ENCODE results near the gene ARHGAP24. TPM values are rescaled to one million over a fixed set of nuclear protein-coding genes. Genes with fewer than 3 reads are reported as not detected.

Gene ARHGAP24
- total RNA-seq, 3 donors from 2014 or later, result 20.6 to 60.2 (median 37.2) TPM

GRCh38 chr4:85548116-85548515 is 73.2 kb downstream of the ARHGAP24 start:
- no peak overlapping the region for H3K4me3 ChIP-seq
- no peaks in the 10 kb centered on the region for H3K4me1 ChIP-seq
- intact Hi-C loops (cut with DNase I; ENCODE audit: low total_unique reads), result no loop called here
- no peak for TF ChIP-seq CTCF (IDR thresholded peaks at IDR 0.05)
- TF ChIP-seq POLR2A (IDR thresholded peaks at IDR 0.05), result no peak
- no peak for TF ChIP-seq POLR2AphosphoS5 (IDR thresholded peaks at IDR 0.05)
- H3K9me3 ChIP-seq, result peaks cover 0 to 6% of the 10 kb centered on the region in 2 donors
- no peaks in the 10 kb centered on the region for H3K27me3 ChIP-seq
- no peaks in the 10 kb centered on the region for H3K36me3 ChIP-seq
- H3K27ac ChIP-seq, result no peak overlapping the region
- DNase-seq (ENCODE audit: low spot score in 2 of 2), result no peak

- TF ChIP-seq CTCF (IDR thresholded peaks at IDR 0.05), result no peak
- no peak for TF ChIP-seq POLR2A (IDR thresholded peaks at IDR 0.05)
- no peak for TF ChIP-seq POLR2AphosphoS5 (IDR thresholded peaks at IDR 0.05)
- H3K9me3 ChIP-seq, result peaks cover 0 to 10% of the 10 kb centered on the region in 2 donors
- no peaks in the 10 kb centered on the region for H3K27me3 ChIP-seq
- no peaks in the 10 kb centered on the region for H3K36me3 ChIP-seq
- no peak for DNase-seq (ENCODE audit: low spot score in 2 of 2)
- no peaks in the 10 kb centered on the region for H3K4me1 ChIP-seq
- no peak overlapping the region for H3K4me3 ChIP-seq
- H3K27ac ChIP-seq, result no peak overlapping the region
- intact Hi-C loops (cut with DNase I; ENCODE audit: low total_unique reads), result no loop called here
Observed at GRCh38 chr4:85548841-85549240, 73.9 kb downstream of the ARHGAP24 start.

GRCh38 chr4:85555206-85555605 is 80.3 kb downstream of the ARHGAP24 start:
- TF ChIP-seq CTCF (IDR thresholded peaks at IDR 0.05), result no peak
- TF ChIP-seq POLR2A (IDR thresholded peaks at IDR 0.05), result no peak
- no peak for TF ChIP-seq POLR2AphosphoS5 (IDR thresholded peaks at IDR 0.05)
- H3K4me1 ChIP-seq, result no peaks in the 10 kb centered on the region
- H3K36me3 ChIP-seq, result no peaks in the 10 kb centered on the region
- H3K9me3 ChIP-seq, result peaks cover 0 to 16% of the 10 kb centered on the region in 2 donors
- DNase-seq (ENCODE audit: low spot score in 2 of 2), result no peak
- no peak overlapping the region for H3K27ac ChIP-seq
- intact Hi-C loops (cut with DNase I; ENCODE audit: low total_unique reads), result no loop called here
- no peaks in the 10 kb centered on the region for H3K27me3 ChIP-seq
- no peak overlapping the region for H3K4me3 ChIP-seq

- Histone ChIP-seq H3K4me3 (no peak overlapping the region), H3K27ac (no peak overlapping the region), H3K36me3 (no peaks in the 10 kb centered on the region), H3K4me1 (no peaks in the 10 kb centered on the region), H3K9me3 (peaks cover 0 to 16% of the 10 kb centered on the region in 2 donors), H3K27me3 (no peaks in the 10 kb centered on the region)
- intact Hi-C loops (cut with DNase I; ENCODE audit: low total_unique reads), result no loop called here
- TF ChIP-seq CTCF (IDR thresholded peaks at IDR 0.05) (no peak), POLR2A (IDR thresholded peaks at IDR 0.05) (no peak), POLR2AphosphoS5 (IDR thresholded peaks at IDR 0.05) (no peak)
- no peak for DNase-seq (ENCODE audit: low spot score in 2 of 2)
Observed at GRCh38 chr4:85556283-85556682, 81.3 kb downstream of the ARHGAP24 start.

GRCh38 chr4:85557016-85557901 is 82.3 kb downstream of the ARHGAP24 start:
- H3K4me1 ChIP-seq, result no peaks in the 10 kb centered on the region
- no peaks in the 10 kb centered on the region for H3K27me3 ChIP-seq
- intact Hi-C loops (cut with DNase I; ENCODE audit: low total_unique reads), result no loop called here
- peaks cover 0 to 11% of the 10 kb centered on the region in 2 donors for H3K9me3 ChIP-seq
- H3K4me3 ChIP-seq, result no peak overlapping the region
- H3K27ac ChIP-seq, result no peak overlapping the region
- no peaks in the 10 kb centered on the region for H3K36me3 ChIP-seq
- TF ChIP-seq CTCF (IDR thresholded peaks at IDR 0.05), result no peak
- TF ChIP-seq POLR2A (IDR thresholded peaks at IDR 0.05), result no peak
- no peak for DNase-seq (ENCODE audit: low spot score in 2 of 2)

All from breast epithelium (tissue), 4 donors.